Measurements from ENCODE around the gene UFD1. TPM values are rescaled to one million over a fixed set of nuclear protein-coding genes. Genes with fewer than 3 reads are reported as not detected.

UFD1 gene
- total and polyA plus RNA-seq, 12 donors = 31.5 to 79.4 (median 43.5) TPM

GRCh38 chr22:19477321-19478044 is 1.5 kb downstream of the UFD1 start:
- intact Hi-C loops (cut with DNase I) = loop anchor here in 6 of 10 donors (2.0 to 10.0 kb wide), 9 partner anchors 40 to 333 kb away; partner anchors contain the start of genes HIRA (in 3 of the 6), MRPL40 (in 2 of the 6), CLTCL1 (in 1 of the 6) and ESS2 (in 1 of the 6)
- no peak for ATAC-seq

DNA sequence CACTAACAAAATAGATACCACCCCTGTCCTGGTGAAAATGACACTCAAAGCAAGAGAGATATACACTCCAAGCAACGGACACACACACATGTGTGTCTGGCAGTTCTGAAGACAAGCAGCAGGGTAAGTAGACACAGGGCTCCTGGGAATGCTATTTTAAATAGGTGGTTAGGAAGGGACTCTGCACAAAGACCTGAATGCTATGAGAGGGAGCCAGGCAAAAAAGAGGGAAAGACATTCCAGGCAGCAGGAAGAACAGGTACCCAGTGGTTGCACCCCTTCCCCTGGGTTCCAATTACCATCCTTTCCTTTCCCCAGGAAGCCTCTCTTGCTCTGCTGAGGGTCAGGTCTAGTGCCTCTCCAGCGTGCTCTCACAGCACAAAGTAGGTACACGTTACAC is 3.0 kb downstream of the UFD1 start:
- no peak for TF ChIP-seq CTCF (IDR thresholded peaks at IDR 0.05)
- 65 to 69% methylated on average over 3 of the region's 3 CpGs for WGBS, 2 donors
- peaks cover 3 to 48% (median 31%) of the 10 kb centered on the region in 9 donors for H3K4me1 ChIP-seq
- ATAC-seq = no peak
- no peak overlapping the region for H3K27ac ChIP-seq
- intact Hi-C loops (cut with DNase I) = loop anchor here in 5 of 10 donors (5.0 to 10.0 kb wide), 7 partner anchors 39 to 331 kb away; partner anchors contain the start of genes HIRA (in 2 of the 5), MRPL40 (in 2 of the 5), CLTCL1 (in 1 of the 5) and ESS2 (in 1 of the 5)
- H3K27me3 ChIP-seq = no peaks in the 10 kb centered on the region
- no peak overlapping the region for H3K4me3 ChIP-seq
- H3K9me3 ChIP-seq = no peaks in the 10 kb centered on the region
- DNase-seq = no peak
- H3K36me3 ChIP-seq = peaks cover 0 to 52% (median 31%) of the 10 kb centered on the region in 9 donors

More at GRCh38 chr22:19477321-19478044, 1.5 kb downstream of the UFD1 start:
- Histone ChIP-seq H3K4me1 (peaks cover 3 to 48% (median 31%) of the 10 kb centered on the region in 9 donors), H3K36me3 (peaks cover 0 to 37% (median 17%) of the 10 kb centered on the region in 9 donors), H3K27me3 (no peaks in the 10 kb centered on the region), H3K27ac (peak overlapping the region in 9 of 10 donors; percentile 93 to 100 (median 98)), H3K9me3 (no peaks in the 10 kb centered on the region), H3K4me3 (peak overlapping the region; percentile 58 to 95 (median 86))
- no peak for DNase-seq
- WGBS, 2 donors = 24 to 32% methylated on average over 5 of the region's 5 CpGs
- TF ChIP-seq CTCF (IDR thresholded peaks at IDR 0.05) = peak in 5 of 9 donors; percentile 15 to 50 (median 39)

- H3K36me3 ChIP-seq = peaks cover 0 to 76% (median 52%) of the 10 kb centered on the region in 9 donors
- H3K27me3 ChIP-seq = no peaks in the 10 kb centered on the region
- no peak overlapping the region for H3K4me3 ChIP-seq
- H3K9me3 ChIP-seq = no peaks in the 10 kb centered on the region
- 70 to 75% methylated on average over 3 of the region's 3 CpGs for WGBS, 2 donors
- intact Hi-C loops (cut with DNase I) = loop anchor here in 3 of 10 donors (10.0 kb wide), 5 partner anchors 59 to 329 kb away; partner anchors contain the start of genes CLTCL1 (in 1 of the 3) and ESS2 (in 1 of the 3)
- H3K4me1 ChIP-seq = peaks cover 0 to 40% (median 26%) of the 10 kb centered on the region in 9 donors
- DNase-seq = no peak
- ATAC-seq = peak in 1 of 8 donors; percentile 16
- H3K27ac ChIP-seq = no peak overlapping the region
- no peak for TF ChIP-seq CTCF (IDR thresholded peaks at IDR 0.05)
Observed at GRCh38 chr22:19473578-19473977, 5.4 kb downstream of the UFD1 start.

DNA sequence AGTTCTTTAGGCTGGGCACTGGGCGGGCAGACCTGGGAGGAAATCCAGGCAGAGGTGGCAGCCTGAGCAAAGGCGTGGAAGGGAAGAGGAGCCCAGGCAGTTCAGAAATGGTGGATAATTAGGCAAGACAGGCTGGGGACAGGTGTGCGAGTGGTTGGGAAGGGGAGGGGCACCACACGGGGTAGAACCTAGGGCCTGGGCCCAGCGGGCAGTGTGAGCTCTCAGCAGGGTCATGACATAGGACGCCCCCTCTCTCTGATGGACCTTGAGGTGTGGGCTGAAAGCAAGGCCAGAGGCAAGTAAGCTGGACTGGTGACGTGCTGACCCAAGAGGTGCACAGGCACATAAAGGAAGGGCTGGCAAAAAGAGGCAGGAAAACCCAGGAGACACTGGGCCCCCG is 6.8 kb downstream of the UFD1 start:
- ATAC-seq (no peak), DNase-seq (no peak)
- intact Hi-C loops (cut with DNase I) = loop anchor here in 3 of 10 donors (10.0 kb wide), 5 partner anchors 57 to 327 kb away; partner anchors contain the start of genes CLTCL1 (in 1 of the 3) and ESS2 (in 1 of the 3)
- peaks cover 4 to 90% (median 61%) of the 10 kb centered on the region in 9 donors for H3K36me3 ChIP-seq
- no peak overlapping the region for H3K4me3 ChIP-seq
- H3K27ac ChIP-seq = no peak overlapping the region
- H3K4me1 ChIP-seq = peaks cover 0 to 29% (median 15%) of the 10 kb centered on the region in 9 donors
- no peaks in the 10 kb centered on the region for H3K27me3 ChIP-seq
- H3K9me3 ChIP-seq = no peaks in the 10 kb centered on the region
- no peak for TF ChIP-seq CTCF (IDR thresholded peaks at IDR 0.05)
- 93% methylated on average over 8 of the region's 8 CpGs for WGBS, 2 donors

Data from heart right ventricle (tissue), 16 donors.